Kidney (tissue), 14 donors: ENCODE measurements around the gene WNT7A. TPM values are rescaled to one million over a fixed set of nuclear protein-coding genes. Genes with fewer than 3 reads are reported as not detected.

ENCODE experiments used
- DNase-seq, 5 donors: peaks; one replicate each; pipeline ENCODE4 v3.0.0-alpha.2; 2013 to 2020
- FAIRE-seq: peaks from 2 replicates; lab custom pipeline; 2012; peaks lifted over from hg19 to GRCh38; lab: Jason Lieb, UNC
- H3K27ac ChIP-seq, 2 donors: one replicate each; pipeline ENCODE4 v1.7.0; 2013; ENCODE audit warnings: low read depth in 2 of 2, low read length in 2 of 2, inconsistent platforms in 1 of 2
- H3K27me3 ChIP-seq: one replicate; pipeline ENCODE4 v1.7.1; 2013; ENCODE audit warnings: low read length, inconsistent platforms; ENCODE audit not compliant: control insufficient read depth, insufficient read depth
- H3K36me3 ChIP-seq, 3 donors: one replicate each; pipeline versions ENCODE4 v1.7.0 to v1.7.1; 2013; ENCODE audit warnings: low read length in 3 of 3, control low read depth in 1 of 3, inconsistent platforms in 1 of 3; ENCODE audit not compliant: insufficient read depth in 3 of 3, control insufficient read depth in 2 of 3
- H3K4me1 ChIP-seq, 3 donors: one replicate each; pipeline versions ENCODE4 v1.7.0 to v1.7.1; 2013; ENCODE audit warnings: low read length in 3 of 3, inconsistent platforms in 1 of 3, low read depth in 1 of 3; ENCODE audit not compliant: control insufficient read depth in 2 of 3, insufficient read depth in 2 of 3
- H3K4me3 ChIP-seq, 3 donors: one replicate each; pipeline versions ENCODE4 v1.7.0 to v1.8.1; 2013; ENCODE audit warnings: low read length in 3 of 3, control low read depth in 1 of 3, inconsistent platforms in 1 of 3
- H3K9ac ChIP-seq, 3 donors: one replicate each; pipeline versions ENCODE4 v1.7.0 to v1.7.1; 2013; ENCODE audit warnings: low read length in 3 of 3, control low read depth in 1 of 3, inconsistent platforms in 1 of 3
- H3K9me3 ChIP-seq, 3 donors: one replicate each; pipeline versions ENCODE4 v1.7.0 to v1.7.1; 2013; ENCODE audit warnings: low read length in 3 of 3, control low read depth in 1 of 3, inconsistent platforms in 1 of 3; ENCODE audit not compliant: control insufficient read depth in 2 of 3, insufficient read depth in 1 of 3
- CTCF ChIP-seq: IDR thresholded peaks from 3 replicates; pipeline ENCODE4 v1.5.1; 2012; ENCODE audit warnings: mild to moderate bottlenecking, moderate library complexity, borderline replicate concordance; ENCODE audit not compliant: insufficient read depth; ENCODE audit errors: extremely low read depth
- intact Hi-C: fragments of 100-400 bp; cut with DNase I; formaldehyde crosslinking; loops from one replicate; pipeline ENCODE4 v1.11.1; 2022
- polyA plus RNA-seq: library from polyadenylated mRNA; stranded (reverse); fragments of 350-450 nt; fragmentation: Illumina TruSeq; extraction: RNeasy Lipid Tissue Mini Kit (QIAGEN cat#74804); gene quantifications from one replicate; pipeline ENCODE4 v1.2.3, GENCODE V29; 2014; ENCODE audit warnings: low read depth, low replicate concordance; ENCODE audit not compliant: insufficient read depth
- total RNA-seq: library from RNA; stranded (reverse); fragmentation: NEBNext Ultra II Directional; extraction: Animal tissue kit (Norgen Biotek cat#: 25700); gene quantifications from one replicate; pipeline ENCODE4 v1.2.1, GENCODE V29; 2021
- donor health status: control.
- donor health status: control.
- donor health status: control.
- donor health status: control.
- donor health status: control.
- donor health status: DM: yes; HTN: yes; CAD: no.
- donor health status: Normal renal cell carcinoma (clear cell type).

WNT7A gene
- total and polyA plus RNA-seq, 2 donors from 2014 or later, result 0.13 to 3.3 TPM

GRCh38 chr3:13844911-13845310 lies 35.0 kb downstream of the WNT7A start:
- no peak overlapping the region for H3K27ac ChIP-seq
- H3K9me3 ChIP-seq, result no peaks in the 10 kb centered on the region
- no peak overlapping the region for H3K9ac ChIP-seq
- H3K4me3 ChIP-seq, result no peak overlapping the region
- no peaks in the 10 kb centered on the region for H3K36me3 ChIP-seq
- no peak for TF ChIP-seq CTCF
- intact Hi-C loops, result no loop called here
- DNase-seq (peak in 1 of 5 donors; percentile 18), FAIRE-seq (no peak)
- no peaks in the 10 kb centered on the region for H3K4me1 ChIP-seq
- no peaks in the 10 kb centered on the region for H3K27me3 ChIP-seq

GRCh38 chr3:13844286-13844685 lies 35.6 kb downstream of the WNT7A start:
- no peak for FAIRE-seq
- no peaks in the 10 kb centered on the region for H3K4me1 ChIP-seq
- H3K4me3 ChIP-seq, result no peak overlapping the region
- no peak overlapping the region for H3K9ac ChIP-seq
- intact Hi-C loops, result no loop called here
- H3K27me3 ChIP-seq, result no peaks in the 10 kb centered on the region
- no peak overlapping the region for H3K27ac ChIP-seq
- no peak for DNase-seq
- no peaks in the 10 kb centered on the region for H3K36me3 ChIP-seq
- no peak for TF ChIP-seq CTCF
- H3K9me3 ChIP-seq, result no peaks in the 10 kb centered on the region

- Histone ChIP-seq H3K27me3 (no peaks in the 10 kb centered on the region), H3K4me3 (no peak overlapping the region), H3K36me3 (no peaks in the 10 kb centered on the region), H3K4me1 (no peaks in the 10 kb centered on the region), H3K9me3 (no peaks in the 10 kb centered on the region), H3K27ac (no peak overlapping the region), H3K9ac (no peak overlapping the region)
- intact Hi-C loops, result no loop called here
- FAIRE-seq (no peak), DNase-seq (no peak)
- TF ChIP-seq CTCF, result no peak
Observed at GRCh38 chr3:13843351-13843750, 36.5 kb downstream of the WNT7A start.

GRCh38 chr3:13842226-13842625 lies 37.6 kb downstream of the WNT7A start:
- Histone ChIP-seq H3K4me3 (no peak overlapping the region), H3K4me1 (no peaks in the 10 kb centered on the region), H3K36me3 (no peaks in the 10 kb centered on the region), H3K27ac (no peak overlapping the region), H3K9me3 (no peaks in the 10 kb centered on the region), H3K27me3 (no peaks in the 10 kb centered on the region), H3K9ac (no peak overlapping the region)
- intact Hi-C loops, result no loop called here
- no peak for FAIRE-seq
- DNase-seq, result no peak
- TF ChIP-seq CTCF, result no peak
